SH-SY5Y (cell line): ENCODE data around the gene TRMT2A.

Experiments
- GATA2 ChIP-seq: IDR thresholded peaks from 2 replicates; pipeline ENCODE4 v1.6.1; 2011; ENCODE audit warnings: mild to moderate bottlenecking, low read depth, low read length
- GATA3 ChIP-seq: IDR thresholded peaks from 2 replicates; pipeline ENCODE4 v1.6.1; 2011; ENCODE audit warnings: low read depth, mild to moderate bottlenecking, low read length, moderate library complexity

DNA sequence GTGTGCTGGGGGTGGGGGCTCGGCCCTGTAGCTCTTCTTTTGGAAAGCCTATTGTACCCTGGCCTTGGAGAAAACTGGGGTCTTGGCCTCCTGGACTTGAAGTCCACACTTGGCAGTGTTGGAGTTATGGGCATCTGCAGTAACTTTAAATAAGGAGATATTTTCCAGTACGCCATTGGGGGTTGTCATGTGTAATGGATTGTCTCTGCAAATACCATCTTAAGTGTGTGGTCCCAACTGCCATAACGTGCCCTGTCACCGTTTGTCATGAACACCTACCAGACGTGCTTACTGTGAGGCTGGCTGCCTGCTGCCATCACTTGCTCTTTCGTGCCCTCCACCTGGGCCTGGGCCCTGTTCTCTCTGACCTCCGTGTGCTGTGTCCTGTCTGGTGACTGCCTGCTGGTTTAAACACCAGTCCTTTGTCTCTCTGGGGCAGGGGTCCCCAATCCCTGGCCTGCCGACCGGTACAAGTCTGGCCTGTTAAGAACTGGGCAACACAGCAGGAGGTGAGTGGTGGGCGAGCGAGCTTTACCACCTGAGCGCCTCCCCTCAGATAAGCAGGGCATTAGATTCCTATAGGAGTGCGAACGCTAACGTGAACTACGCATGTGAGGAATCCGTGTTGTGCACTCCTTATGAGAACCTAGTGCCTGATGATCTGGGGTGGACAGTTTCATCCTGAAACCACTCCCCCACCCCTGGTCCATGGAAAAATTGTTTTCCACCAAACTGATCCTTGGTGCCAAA lies 11.0 kb upstream of the TRMT2A start:
- TF ChIP-seq GATA2: no peak
- no peak for TF ChIP-seq GATA3
